Measurements from ENCODE around the gene UCP3. TPM values are rescaled to one million over a fixed set of nuclear protein-coding genes. Genes with fewer than 3 reads are reported as not detected.

UCP3 gene
- polyA plus RNA-seq, 1 donor (not counting 4 experiments of a cell fraction or from before 2014, with no cell fraction given): 0.52 TPM

- H3K9me1 ChIP-seq (ENCODE audit: control insufficient read depth, extremely low read depth, insufficient read depth, low read length): no peaks in the 10 kb centered on the region
- H3K79me2 ChIP-seq (ENCODE audit: control insufficient read depth, insufficient read depth, low read length): no peaks in the 10 kb centered on the region
- no peak for TF ChIP-seq EZH2 (IDR thresholded peaks at IDR 0.05; ENCODE audit: low read length)
- TF ChIP-seq CTCF (optimal IDR thresholded peaks at IDR 0.05 in 1 of 3, IDR thresholded peaks at IDR 0.05 in 1 of 3, conservative IDR thresholded peaks at IDR 0.05 in 1 of 3; ENCODE audit: extremely low read depth in 1 of 3, insufficient read depth in 2 of 3, low read length in 3 of 3): no peak
- H3K36me3 ChIP-seq (ENCODE audit: control insufficient read depth in 2 of 2, extremely low read depth in 1 of 2, insufficient read depth in 2 of 2, low read length in 2 of 2): peaks cover 0 to 5% of the 10 kb centered on the region in 2 experiments
- H3K4me1 ChIP-seq (ENCODE audit: control insufficient read depth, extremely low read depth, insufficient read depth, low read length): peaks cover 5% of the 10 kb centered on the region
- H3K4me2 ChIP-seq (ENCODE audit: control insufficient read depth, extremely low read depth, insufficient read depth, low read depth, low read length): no peak overlapping the region
- H3K4me3 ChIP-seq (ENCODE audit: control insufficient read depth in 2 of 3, extremely low read depth in 1 of 3, insufficient read depth in 2 of 3, low read depth in 1 of 3, low read length in 3 of 3): no peak overlapping the region
- no peak for DNase-seq (ENCODE audit: low read depth, low spot score)
- peaks cover 2% of the 10 kb centered on the region for H4K20me1 ChIP-seq (ENCODE audit: control insufficient read depth, extremely low read depth, insufficient read depth, low read length)
- no peak overlapping the region for H3K27ac ChIP-seq (ENCODE audit: control insufficient read depth, insufficient read depth, low read length)
- dilution Hi-C loops (cut with MboI; ENCODE audit: extremely low pct_ligation_motif_present, low sequenced_read_pairs): no loop called here
- no peaks in the 10 kb centered on the region for H3K27me3 ChIP-seq (ENCODE audit: control insufficient read depth, extremely low read depth, insufficient read depth, low read length)
- no peaks in the 10 kb centered on the region for H3K9me3 ChIP-seq (ENCODE audit: control insufficient read depth, low read depth, low read length)
- H3K9ac ChIP-seq (ENCODE audit: control insufficient read depth, extremely low read depth, insufficient read depth, low read length): no peak overlapping the region
- FAIRE-seq: no peak
- H2AFZ ChIP-seq (ENCODE audit: control insufficient read depth, low read length): no peak overlapping the region
These were observed 11.7 kb upstream of the UCP3 start for GRCh38 chr11:74020539-74020938.

- no peak overlapping the region for H3K9ac ChIP-seq (ENCODE audit: control insufficient read depth, extremely low read depth, insufficient read depth, low read length)
- no peak for DNase-seq (ENCODE audit: low read depth, low spot score)
- no peaks in the 10 kb centered on the region for H3K27me3 ChIP-seq (ENCODE audit: control insufficient read depth, extremely low read depth, insufficient read depth, low read length)
- H3K4me2 ChIP-seq (ENCODE audit: control insufficient read depth, extremely low read depth, insufficient read depth, low read depth, low read length): no peak overlapping the region
- H2AFZ ChIP-seq (ENCODE audit: control insufficient read depth, low read length): no peak overlapping the region
- peaks cover 0 to 5% of the 10 kb centered on the region in 2 experiments for H3K36me3 ChIP-seq (ENCODE audit: control insufficient read depth in 2 of 2, extremely low read depth in 1 of 2, insufficient read depth in 2 of 2, low read length in 2 of 2)
- H4K20me1 ChIP-seq (ENCODE audit: control insufficient read depth, extremely low read depth, insufficient read depth, low read length): peaks cover 2% of the 10 kb centered on the region
- no peak for FAIRE-seq
- H3K9me1 ChIP-seq (ENCODE audit: control insufficient read depth, extremely low read depth, insufficient read depth, low read length): no peaks in the 10 kb centered on the region
- H3K4me1 ChIP-seq (ENCODE audit: control insufficient read depth, extremely low read depth, insufficient read depth, low read length): no peaks in the 10 kb centered on the region
- dilution Hi-C loops (cut with MboI; ENCODE audit: extremely low pct_ligation_motif_present, low sequenced_read_pairs): no loop called here
- no peak overlapping the region for H3K4me3 ChIP-seq (ENCODE audit: control insufficient read depth in 2 of 3, extremely low read depth in 1 of 3, insufficient read depth in 2 of 3, low read depth in 1 of 3, low read length in 3 of 3)
- no peaks in the 10 kb centered on the region for H3K79me2 ChIP-seq (ENCODE audit: control insufficient read depth, insufficient read depth, low read length)
- no peaks in the 10 kb centered on the region for H3K9me3 ChIP-seq (ENCODE audit: control insufficient read depth, low read depth, low read length)
- TF ChIP-seq CTCF (optimal IDR thresholded peaks at IDR 0.05 in 1 of 3, IDR thresholded peaks at IDR 0.05 in 1 of 3, conservative IDR thresholded peaks at IDR 0.05 in 1 of 3; ENCODE audit: extremely low read depth in 1 of 3, insufficient read depth in 2 of 3, low read length in 3 of 3) (no peak), EZH2 (IDR thresholded peaks at IDR 0.05; ENCODE audit: low read length) (no peak)
- no peak overlapping the region for H3K27ac ChIP-seq (ENCODE audit: control insufficient read depth, insufficient read depth, low read length)
These were observed 11.0 kb upstream of the UCP3 start for GRCh38 chr11:74019860-74020259.

All from keratinocyte (primary cell).